ENCODE results near the gene HDAC7.

DNA sequence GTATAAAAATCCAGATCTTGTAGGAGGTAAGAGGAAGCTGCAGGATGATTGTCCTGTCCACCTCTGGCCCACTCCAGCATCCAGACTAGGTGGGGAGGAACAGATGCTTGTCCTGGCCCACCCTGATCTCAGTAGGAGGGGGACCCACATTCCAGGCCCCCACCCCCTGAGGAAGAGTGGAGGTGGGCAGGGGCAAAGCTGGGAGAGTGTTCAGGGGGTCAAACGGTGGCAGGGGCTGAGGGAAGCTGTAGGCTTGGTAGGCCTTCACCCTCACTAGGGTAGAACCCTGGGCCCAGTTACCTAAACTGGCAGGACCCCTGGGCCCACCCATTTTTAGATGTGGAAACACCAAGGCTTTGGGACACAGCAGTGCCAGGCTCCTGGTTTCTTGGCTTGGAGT lies 42.6 kb downstream of the HDAC7 start:
- TF ChIP-seq CTCF (IDR thresholded peaks at IDR 0.05) (no peak), ZFX (IDR thresholded peaks at IDR 0.05; ENCODE audit: borderline replicate concordance) (no peak)
